GM18858 (cell line): ENCODE data around the gene TRIM22.
"Not testable (repeated sequence)": the region's sequence is repeated elsewhere in the genome, so short reads cannot be mapped to it uniquely, and the experiment has no call there.

Experiments used
- ATAC-seq: cut with Tn5 transposase; IDR thresholded peaks from one replicate; pipeline ENCODE4 v1.9.1; 2021; ENCODE audit not compliant: unreplicated experiment

TRIM22 gene, protein sequence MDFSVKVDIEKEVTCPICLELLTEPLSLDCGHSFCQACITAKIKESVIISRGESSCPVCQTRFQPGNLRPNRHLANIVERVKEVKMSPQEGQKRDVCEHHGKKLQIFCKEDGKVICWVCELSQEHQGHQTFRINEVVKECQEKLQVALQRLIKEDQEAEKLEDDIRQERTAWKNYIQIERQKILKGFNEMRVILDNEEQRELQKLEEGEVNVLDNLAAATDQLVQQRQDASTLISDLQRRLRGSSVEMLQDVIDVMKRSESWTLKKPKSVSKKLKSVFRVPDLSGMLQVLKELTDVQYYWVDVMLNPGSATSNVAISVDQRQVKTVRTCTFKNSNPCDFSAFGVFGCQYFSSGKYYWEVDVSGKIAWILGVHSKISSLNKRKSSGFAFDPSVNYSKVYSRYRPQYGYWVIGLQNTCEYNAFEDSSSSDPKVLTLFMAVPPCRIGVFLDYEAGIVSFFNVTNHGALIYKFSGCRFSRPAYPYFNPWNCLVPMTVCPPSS

DNA sequence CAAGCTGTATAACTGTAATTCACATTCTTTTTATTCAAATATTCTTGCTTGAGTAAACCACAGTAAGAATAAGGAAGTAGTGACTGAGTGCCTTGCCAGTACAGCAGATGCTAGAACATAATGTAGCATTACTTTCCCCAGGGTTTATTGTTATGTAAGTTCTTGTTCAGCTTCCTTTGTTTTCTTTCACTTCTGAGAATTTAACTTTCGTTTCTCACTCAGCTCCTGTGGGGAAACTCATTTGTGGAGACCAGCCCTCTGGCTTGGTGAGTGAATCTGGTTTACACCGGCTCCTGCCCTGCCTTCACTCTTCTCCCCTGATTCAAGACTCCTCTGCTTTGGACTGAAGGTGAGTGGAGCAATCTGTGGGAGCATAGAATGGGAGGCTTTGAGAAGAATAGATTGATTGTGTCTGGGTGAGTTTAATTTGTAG is at the start of gene TRIM22:
Gene TRIM22 (plus strand): TSS at position 240 of the 433 bp plus-strand sequence. CDS start 6,443 bp downstream, outside the sequence.
- ATAC-seq, result peak; percentile 80

DNA sequence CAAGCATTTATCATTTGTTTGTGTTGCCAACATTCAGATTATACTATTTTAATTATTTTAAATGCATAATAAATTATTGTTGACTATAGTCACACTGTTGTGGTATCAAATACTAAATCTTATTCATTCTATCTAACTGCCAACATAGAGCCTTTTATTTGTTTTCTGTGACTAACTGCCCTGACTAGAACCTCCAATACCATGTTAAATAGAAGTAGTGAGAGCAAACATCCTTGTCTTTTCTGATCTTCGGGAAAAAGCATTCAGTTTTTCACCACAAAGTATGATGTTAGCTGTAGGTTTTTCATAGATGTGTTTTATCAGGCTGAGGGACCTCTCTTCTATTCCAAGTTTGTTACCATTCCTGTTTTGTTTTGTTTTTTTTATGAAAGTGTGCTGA is 49.6 kb upstream of the TRIM22 start:
- ATAC-seq, result no peak

DNA sequence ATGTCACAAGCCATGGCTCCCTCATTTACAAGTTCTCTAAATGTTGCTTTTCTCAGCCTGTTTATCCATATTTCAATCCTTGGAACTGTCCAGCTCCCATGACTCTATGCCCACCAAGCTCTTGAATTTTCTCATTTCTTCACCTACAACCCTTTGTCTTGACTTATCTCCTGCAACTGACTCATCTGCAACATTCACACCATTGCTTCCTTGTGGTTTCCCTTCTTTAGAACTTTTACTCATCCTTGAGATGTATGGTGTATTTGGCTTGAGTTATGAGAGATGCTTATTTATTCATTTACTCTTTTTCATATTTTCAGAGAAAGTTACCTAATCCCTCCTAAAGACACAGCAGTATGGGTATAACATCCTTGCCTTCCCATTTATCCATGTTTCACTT is 46.0 kb upstream of the TRIM22 start:
- no peak for ATAC-seq

DNA sequence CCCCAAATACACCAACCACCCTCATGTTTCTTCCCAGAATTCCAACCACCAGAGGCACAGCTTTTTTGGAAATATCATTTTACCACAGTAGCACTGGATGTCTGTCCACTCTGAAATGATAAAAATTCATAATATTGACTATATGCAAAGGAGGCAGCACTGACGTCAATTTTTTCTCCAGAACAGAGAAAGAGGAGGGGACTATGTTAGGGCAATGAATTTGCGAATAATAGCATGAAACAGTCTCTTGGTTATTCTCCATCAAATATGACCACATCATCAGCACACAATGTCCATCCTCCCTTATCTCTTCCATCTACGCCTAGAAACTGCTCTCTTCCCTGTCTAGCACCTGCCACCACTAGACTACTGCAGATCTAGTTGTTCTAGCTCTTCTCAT is 43.5 kb upstream of the TRIM22 start:
- no peak for ATAC-seq

DNA sequence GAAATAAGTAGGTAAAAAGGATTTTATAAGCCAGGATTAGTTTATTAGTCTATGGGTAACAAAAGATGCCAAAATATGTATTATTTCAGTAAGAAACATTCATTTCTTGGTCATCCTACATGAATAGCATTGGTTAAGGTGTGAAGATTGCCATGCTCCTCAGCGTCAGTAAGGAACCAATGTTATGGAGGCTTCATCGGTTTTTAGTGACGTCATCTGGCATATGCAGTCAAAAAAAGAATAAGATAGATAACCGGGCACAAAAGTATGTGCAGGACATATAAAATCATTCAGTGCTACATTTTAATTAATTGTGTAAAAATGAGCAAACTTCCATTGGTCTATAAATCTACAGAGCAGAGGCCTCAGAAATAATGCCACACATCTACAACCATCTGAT is 34.1 kb upstream of the TRIM22 start:
- no peak for ATAC-seq

DNA sequence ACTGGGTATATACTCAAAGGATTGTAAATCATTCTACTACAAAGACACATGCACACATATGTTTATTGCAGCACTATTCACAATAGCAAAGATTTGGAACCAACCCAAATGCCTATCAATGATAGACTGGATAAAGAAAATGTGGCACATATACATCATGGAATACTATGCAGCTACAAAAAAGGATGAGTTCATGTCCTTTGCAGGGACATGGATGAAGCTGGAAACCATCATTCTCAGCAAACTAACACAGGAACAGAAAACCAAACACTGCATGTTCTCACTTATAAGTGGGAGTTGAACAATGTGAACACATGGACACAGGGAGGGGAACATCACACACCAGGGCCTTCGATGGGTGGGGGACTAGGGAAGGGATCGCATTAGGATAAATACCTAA is 32.6 kb upstream of the TRIM22 start:
- ATAC-seq, result not testable (repeated sequence)

DNA sequence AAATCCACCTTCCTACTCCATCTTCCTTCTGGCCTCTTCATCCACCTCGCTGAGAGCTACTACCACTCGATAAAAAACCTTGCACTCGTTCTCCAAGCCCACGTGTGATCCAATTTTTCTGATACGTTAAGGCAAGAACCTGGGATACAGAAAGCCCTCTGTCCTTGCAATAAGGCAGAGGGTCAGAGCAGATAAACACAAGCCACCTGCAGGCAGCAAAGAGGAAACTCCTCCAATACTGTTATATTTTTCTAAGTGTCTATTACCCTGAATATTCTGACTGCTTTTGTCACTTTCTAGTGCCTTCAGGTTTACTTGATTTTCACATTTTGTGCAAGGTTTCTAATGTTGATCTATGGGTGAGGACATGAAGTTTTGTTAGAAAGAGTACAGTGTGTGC is 31.3 kb upstream of the TRIM22 start:
- ATAC-seq, result no peak

DNA sequence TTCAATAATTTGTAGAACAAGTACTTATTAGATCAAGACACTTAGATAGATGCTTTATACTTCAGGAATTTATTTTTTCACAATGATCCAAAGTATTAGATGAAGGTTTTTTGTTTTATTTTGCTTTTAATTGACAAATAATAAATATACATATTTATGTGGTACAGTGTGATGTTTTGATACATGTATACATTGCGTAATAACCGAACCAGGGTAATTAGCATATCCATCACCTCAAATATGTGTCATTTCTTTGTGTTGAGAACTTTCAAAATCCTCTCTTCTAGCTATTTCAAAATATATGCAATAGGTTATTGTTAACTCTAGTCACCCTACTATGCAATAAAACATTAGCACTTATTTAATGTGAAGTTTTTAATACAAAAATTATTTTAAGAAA is 26.1 kb upstream of the TRIM22 start:
- ATAC-seq, result no peak

DNA sequence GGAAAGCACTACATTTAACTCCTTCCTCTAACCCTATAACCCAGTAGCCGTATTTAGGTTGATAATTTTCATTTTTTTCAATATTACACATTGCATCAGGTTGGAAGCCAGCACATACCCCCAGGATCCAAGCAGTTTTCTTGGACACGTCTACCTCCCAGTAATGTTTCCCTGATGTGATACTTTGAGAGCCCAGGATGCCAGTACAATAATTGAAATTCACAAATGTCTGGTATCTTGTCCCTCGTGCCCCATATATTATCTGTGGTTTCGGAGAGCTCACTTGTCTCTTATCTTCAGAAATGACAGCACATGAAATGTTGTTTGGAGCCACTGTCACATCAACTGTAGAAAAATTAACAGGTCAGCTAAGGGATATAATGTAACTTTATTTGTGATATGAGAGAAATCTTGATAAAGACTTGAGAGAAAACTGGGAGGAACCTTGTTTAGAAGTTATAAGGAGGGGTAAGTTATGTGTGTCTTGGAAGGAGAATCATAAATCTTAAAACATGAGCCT is 24.5 kb upstream of the TRIM22 start:
- ATAC-seq, result no peak

DNA sequence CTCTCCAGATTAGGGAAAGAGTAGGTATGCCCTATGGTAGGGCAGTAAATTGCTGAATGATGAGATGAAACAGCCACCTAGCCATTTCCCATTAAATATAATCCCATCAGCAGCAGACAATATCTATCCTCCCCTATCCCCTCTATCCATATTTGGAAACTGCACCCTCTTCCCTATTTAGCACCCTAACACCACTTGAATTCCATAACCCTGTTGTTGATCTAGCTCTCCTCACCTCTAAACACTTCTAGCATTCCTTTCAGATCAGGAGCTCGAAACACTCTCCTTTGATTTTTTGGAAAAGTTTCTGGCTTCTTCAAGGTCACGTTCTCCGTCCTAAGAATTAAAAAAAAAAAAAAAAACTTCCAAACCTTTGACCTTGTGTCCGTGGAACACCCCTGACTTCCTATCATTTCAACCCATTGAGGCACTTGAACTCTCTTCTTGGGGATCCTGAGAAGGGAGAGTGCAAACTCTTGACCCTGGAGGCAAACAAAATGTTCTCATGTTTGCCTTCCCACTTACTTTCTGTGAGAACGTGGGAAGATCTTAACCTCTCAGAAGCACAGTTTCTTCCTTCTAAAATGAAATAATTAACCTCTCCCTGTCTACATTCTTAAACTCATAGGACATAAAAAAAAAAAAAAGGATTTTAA is 23.7 kb upstream of the TRIM22 start:
- ATAC-seq, result no peak

DNA sequence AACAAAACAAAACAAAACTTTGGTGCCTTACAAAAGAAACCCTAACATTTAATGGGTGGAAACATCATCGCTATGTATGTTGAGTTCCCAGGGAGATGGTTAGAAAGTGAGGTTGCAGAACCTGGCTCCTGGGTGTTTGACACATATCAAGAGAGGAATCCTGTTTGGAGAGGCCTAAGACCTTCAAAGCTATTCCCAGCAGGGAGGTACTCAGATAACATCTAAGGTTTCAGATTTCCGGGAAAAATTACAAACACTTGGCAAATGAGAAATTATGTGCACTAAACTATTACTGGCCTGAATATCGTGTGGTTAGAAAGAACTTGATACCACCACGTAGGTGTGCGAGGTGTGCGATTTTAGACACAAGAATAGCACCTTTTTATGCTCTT is 23.2 kb upstream of the TRIM22 start:
- no peak for ATAC-seq

DNA sequence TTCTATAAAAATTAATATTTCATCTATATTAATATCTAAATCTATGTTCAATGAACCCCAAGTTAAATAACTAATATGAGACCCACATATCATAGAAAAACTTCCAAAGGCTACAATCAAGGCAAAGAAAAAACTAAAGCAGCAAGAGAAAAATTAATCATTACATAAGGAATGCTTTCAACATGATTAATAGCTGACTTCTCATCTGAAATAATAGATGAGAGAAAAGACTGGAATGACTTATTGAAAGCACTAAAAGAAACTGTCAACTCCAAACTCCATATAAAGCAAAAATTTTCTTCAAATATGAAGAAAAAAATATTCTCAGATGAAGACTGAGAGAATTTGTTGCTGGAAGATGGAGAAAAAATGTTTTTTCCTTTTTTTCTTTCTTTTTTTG is 17.8 kb upstream of the TRIM22 start:
- no peak for ATAC-seq

DNA sequence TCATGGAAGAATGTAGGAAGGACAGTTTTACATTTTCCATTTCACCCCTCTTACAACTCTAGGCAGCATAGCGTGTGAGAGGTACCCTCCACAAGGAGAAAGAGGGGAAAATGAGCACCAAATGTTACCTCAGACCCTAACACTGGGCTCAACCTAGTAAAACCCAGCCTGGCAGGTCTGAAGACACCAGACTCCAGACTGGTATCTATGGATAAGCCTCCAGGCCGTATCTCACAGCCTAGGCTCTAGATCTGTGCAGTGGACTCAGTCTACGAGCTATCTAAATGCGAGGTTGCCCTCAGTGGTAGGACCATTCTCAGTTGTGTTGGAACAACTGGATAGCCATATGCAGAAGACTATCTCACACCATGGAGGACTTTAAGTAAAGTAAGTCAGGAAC is 15.2 kb upstream of the TRIM22 start:
- ATAC-seq, result no peak

DNA sequence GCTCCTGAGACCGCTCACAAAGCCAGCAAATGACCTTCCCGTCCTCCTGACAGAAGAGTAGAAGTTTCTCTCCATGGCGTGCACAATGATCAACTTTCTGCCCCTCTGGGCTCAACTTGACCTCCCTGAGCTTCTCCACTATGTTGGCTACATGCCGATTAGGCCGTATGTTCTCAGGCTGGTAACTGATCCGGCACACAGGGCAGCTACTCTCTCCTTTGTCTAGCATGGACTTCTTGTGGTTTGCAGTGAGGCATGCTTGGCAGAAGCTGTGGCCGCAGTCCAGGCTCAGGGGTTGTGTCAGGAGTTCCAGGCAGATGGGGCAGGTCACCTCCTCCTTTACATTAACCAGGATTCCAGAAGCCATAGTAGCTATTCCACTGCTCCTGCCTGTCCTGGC is 9.8 kb upstream of the TRIM22 start:
- ATAC-seq, result no peak

DNA sequence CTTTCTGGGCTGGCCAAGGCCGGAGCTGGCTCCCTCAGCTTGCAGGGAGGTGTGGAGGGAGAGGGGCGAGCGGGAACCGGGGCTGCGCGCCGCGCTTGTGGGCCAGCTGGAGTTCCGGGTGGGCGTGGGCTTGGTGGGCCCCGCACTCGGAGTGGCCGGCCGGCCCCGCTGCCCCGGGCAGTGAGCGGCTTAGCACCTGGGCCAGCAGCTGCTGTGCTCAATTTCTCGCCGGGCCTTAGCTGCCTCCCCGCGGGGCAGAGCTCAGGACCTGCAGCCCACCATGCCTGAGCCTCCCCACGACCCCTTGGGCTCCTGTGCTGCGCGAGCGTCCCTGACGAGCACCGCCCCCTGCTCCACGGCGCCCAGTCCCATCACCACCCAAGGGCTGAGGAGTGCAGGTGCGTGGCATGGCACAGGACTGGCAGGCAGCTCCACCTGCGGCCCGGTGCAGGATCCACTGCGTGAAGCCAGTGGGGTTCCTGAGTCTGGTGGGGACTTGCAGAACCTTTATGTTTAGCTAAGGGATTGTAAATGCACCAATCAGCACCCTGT is 6.6 kb upstream of the TRIM22 start:
- not testable (repeated sequence) for ATAC-seq

DNA sequence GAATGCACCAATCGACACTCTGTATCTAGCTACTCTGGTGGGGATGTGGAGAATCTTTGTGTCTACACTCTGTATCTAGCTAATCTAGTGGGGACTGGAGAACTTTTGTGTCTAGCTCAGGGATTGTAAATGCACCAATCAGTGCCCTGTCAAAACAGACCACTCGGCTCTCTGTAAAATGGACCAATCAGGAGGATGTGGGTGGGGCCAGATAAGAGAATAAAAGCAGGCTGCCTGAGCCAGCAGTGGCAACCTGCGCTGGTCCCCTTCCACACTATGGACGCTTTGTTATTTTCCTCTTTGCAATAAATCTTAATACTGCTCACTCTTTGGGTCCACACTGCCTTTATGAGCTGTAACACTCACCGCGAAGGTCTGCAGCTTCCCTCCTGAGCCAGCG is 6.0 kb upstream of the TRIM22 start:
- not testable (repeated sequence) for ATAC-seq

DNA sequence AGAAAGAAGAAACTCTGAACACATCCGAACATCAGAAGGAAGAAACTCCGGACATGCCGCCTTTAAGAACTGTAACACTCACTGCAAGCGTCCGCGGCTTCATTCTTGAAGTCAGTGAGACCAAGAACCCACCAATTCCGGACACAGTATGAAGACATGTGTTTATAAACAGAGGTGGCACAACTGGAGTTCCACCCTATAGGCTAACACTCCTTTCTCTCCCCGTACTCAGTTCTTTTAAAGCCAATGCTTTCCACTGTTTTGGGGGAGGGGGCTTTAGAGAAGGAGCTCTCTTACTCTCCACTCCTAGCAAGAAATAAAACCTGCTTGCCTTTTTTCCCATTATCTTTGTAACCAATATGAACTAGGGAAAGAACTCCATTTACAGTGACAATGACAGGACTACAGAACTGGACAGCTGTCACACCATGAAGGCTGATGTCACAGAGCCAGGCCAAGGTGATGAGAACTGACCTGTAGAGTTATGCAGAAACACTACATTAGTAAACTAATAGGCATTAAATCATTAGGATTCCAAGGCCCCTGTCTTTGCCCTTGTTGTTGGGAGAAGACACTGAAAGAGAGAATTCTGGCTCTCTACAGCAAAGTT is 5.4 kb upstream of the TRIM22 start:
- ATAC-seq, result peak; percentile 1

DNA sequence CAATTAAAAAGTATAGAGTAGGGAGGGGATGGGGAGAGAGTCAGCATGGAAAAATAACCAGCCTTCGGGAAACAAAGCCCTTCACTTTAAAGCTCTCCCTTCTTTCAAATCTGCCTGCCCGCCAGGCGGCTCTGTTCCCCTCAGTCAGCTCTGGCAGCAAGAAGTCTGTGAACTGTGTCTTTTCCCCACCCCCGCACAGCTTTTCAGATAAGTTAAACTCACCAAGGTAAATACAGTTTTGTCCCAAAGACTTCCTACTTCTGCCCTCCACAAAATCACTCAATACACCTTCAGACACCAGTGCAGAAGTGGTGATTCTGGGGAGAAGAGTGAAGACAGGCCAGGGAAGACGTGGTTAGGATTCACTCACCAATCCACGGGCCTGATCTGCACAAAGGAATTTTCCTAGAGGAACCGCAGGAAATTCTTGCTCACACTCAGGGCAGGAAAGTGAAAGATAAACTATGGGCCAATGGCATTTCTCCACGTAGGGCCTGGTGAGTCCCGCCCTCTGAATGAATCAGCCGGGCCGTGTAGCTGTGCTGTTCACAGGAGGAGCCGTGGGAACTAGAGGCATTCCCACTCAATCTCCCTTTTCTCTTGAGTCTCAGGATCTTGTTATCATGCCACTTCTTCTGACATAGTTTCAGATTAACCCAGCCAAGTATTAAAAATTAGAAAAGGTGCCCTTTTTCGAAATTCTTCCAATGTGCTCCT is 4.8 kb upstream of the TRIM22 start, which contains the start of gene TRIM5:
Gene TRIM5 (minus strand): TSS at position 429 of the 717 bp plus-strand sequence. CDS start 4,897 bp downstream, outside the sequence.
- peak; percentile 51 for ATAC-seq

DNA sequence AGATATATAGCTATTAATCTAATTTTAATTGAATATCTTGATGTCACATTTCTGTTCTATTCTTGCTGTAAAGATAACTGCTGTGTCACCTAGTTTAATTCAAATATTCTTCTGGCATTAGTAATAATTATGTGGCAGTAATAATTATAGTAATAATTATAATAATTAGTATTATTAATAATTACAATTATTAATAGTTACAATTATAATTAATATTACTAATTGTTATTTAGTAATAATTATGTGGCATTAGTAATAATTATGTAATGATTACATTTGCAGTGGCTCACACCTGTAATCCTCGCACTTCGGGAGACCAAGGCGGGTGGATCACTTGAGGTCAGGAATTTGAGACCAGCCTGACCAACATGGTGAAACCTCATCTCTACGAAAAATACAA is 3.2 kb upstream of the TRIM22 start:
- no peak for ATAC-seq

DNA sequence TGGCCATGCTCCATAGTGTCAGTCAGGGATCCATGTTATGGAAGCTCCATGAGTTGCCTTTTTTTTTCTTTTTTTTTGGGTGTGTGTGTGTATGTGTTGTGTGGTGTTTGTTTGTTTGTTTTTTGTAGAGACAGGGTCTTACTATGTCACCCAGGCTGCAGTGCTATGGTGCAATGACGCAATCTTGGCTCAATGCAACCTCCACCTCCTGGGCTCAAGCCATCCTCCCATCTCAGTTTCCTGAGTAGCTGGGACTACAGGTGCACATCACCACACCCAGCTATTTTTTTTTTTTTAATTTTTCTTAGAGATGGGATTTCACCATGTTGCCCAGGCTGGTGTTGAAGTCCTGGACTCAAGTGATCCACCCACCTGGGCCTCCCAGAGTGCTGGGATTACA is 1.1 kb upstream of the TRIM22 start:
- ATAC-seq, result no peak

DNA sequence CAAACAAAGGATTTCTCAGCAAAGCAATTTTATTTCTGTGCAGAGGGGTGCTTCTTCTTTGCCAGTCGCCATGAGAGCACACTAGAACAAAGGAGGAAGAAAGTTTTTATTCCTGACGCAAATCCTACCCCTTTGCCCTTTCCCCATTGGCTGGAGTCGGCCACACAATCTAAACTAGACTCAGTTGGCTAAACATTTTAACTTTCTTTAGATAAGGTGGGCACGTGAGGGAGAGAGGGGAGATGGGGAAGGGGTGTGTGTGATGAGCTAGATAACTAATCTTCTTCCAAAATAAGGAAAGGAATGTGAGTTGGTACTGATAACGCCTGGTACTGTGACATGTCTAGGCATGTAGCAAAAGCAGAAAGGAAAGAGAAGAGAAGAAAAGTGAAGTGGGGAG is 626 bp downstream of the TRIM22 start:
- no peak for ATAC-seq
